Vagina (tissue), 2 donors: ENCODE data around the gene NACAD.

Experiments
- CTCF ChIP-seq, 3 experiments: fragments of 450-650 bp in 2 of 3; fragments of 200-600 bp in 1 of 3; sonication (generic) in 1 of 3; IDR thresholded peaks; one replicate each; pipeline ENCODE4 v1.5.1; 2017 to 2019; ENCODE audit warnings: antibody characterized with exemption in 3 of 3, mild to moderate bottlenecking in 2 of 3, moderate library complexity in 2 of 3
- POLR2A ChIP-seq, 2 donors: fragments of 450-650 bp; IDR thresholded peaks; one replicate each; pipeline ENCODE4 v1.6.1; 2017; ENCODE audit warnings: antibody characterized with exemption in 2 of 2, mild to moderate bottlenecking in 2 of 2, moderate library complexity in 2 of 2

- TF ChIP-seq POLR2A (IDR thresholded peaks at IDR 0.05) (no peak), CTCF (IDR thresholded peaks at IDR 0.05) (no peak)
Measured at GRCh38 chr7:45071528-45071927, 17.2 kb downstream of the NACAD start.
